ENCODE results near the gene PIK3R6.
"Not testable (repeated sequence)": the region's sequence is repeated elsewhere in the genome, so short reads cannot be mapped to it uniquely, and the experiment has no call there.

Gene PIK3R6

GRCh38 chr17:8856869-8857575 lies 10.5 kb downstream of the PIK3R6 start:
- FAIRE-seq: peak; percentile 87
- TF ChIP-seq PAX5 (IDR thresholded peaks at IDR 0.05; ENCODE audit: insufficient read depth, low read length, severe bottlenecking) (no peak), POLR2A (IDR thresholded peaks at IDR 0.05; ENCODE audit: low read depth, low read length) (peak; percentile 43; the same call in 1 of the 2 replicates), POLR2AphosphoS5 (IDR thresholded peaks at IDR 0.05; ENCODE audit: low read depth, low read length) (no peak), SPI1 (IDR thresholded peaks at IDR 0.05; ENCODE audit: low read depth, low read length) (0 out of 2 replicates have a peak, but pooled peaks have one; percentile 10), TAF1 (IDR thresholded peaks at IDR 0.05; ENCODE audit: low read depth, low read length) (no peak), POU2F2 (IDR thresholded peaks at IDR 0.05; ENCODE audit: low read depth, low read length) (peak; percentile 70; the same call in 1 of the 2 replicates)
- DNase-seq (ENCODE audit: insufficient read length, low spot score): no peak

- FAIRE-seq: not testable (repeated sequence)
Measured at GRCh38 chr17:8856205-8856603, 11.3 kb downstream of the PIK3R6 start.

GRCh38 chr17:8855477-8856204 lies 11.8 kb downstream of the PIK3R6 start:
- peak; percentile 98 for FAIRE-seq
- TF ChIP-seq POLR2AphosphoS5 (IDR thresholded peaks at IDR 0.05; ENCODE audit: low read depth, low read length) (peak; percentile 64), POU2F2 (IDR thresholded peaks at IDR 0.05; ENCODE audit: low read depth, low read length) (peak; percentile 82), PAX5 (IDR thresholded peaks at IDR 0.05; ENCODE audit: insufficient read depth, low read length, severe bottlenecking) (no peak), TAF1 (IDR thresholded peaks at IDR 0.05; ENCODE audit: low read depth, low read length) (0 out of 2 replicates have a peak, but pooled peaks have one; percentile 23), POLR2A (IDR thresholded peaks at IDR 0.05; ENCODE audit: low read depth, low read length) (peak; percentile 61), SPI1 (IDR thresholded peaks at IDR 0.05; ENCODE audit: low read depth, low read length) (peak; percentile 81)
- no peak for DNase-seq (ENCODE audit: insufficient read length, low spot score)

More at GRCh38 chr17:8856205-8856603, 11.3 kb downstream of the PIK3R6 start:
- DNase-seq (ENCODE audit: insufficient read length, low spot score): not testable (repeated sequence)

- no peak for DNase-seq (ENCODE audit: insufficient read length, low spot score)
- peak; percentile 75 for TF ChIP-seq SPI1 (IDR thresholded peaks at IDR 0.05; ENCODE audit: low read depth, low read length)
- no peak for TF ChIP-seq POLR2AphosphoS5 (IDR thresholded peaks at IDR 0.05; ENCODE audit: low read depth, low read length)
- TF ChIP-seq POU2F2 (IDR thresholded peaks at IDR 0.05; ENCODE audit: low read depth, low read length): no peak
- FAIRE-seq: peak; percentile 62
Measured at GRCh38 chr17:8851600-8851999, 15.9 kb downstream of the PIK3R6 start.

GRCh38 chr17:8849311-8850041 lies 18.0 kb downstream of the PIK3R6 start:
- FAIRE-seq (no peak), DNase-seq (ENCODE audit: insufficient read length, low spot score) (no peak)
- TF ChIP-seq PAX5 (IDR thresholded peaks at IDR 0.05; ENCODE audit: insufficient read depth, low read length, severe bottlenecking) (no peak), TAF1 (IDR thresholded peaks at IDR 0.05; ENCODE audit: low read depth, low read length) (no peak)

GRCh38 chr17:8847891-8848290 lies 19.6 kb downstream of the PIK3R6 start:
- DNase-seq (ENCODE audit: insufficient read length, low spot score) (no peak), FAIRE-seq (peak; percentile 50)
- no peak for TF ChIP-seq POLR2A (IDR thresholded peaks at IDR 0.05; ENCODE audit: low read depth, low read length)

- DNase-seq (ENCODE audit: insufficient read length, low spot score) (no peak), FAIRE-seq (peak; percentile 79)
- TF ChIP-seq POU2F2 (IDR thresholded peaks at IDR 0.05; ENCODE audit: low read depth, low read length) (no peak), PAX5 (IDR thresholded peaks at IDR 0.05; ENCODE audit: insufficient read depth, low read length, severe bottlenecking) (no peak), POLR2A (IDR thresholded peaks at IDR 0.05; ENCODE audit: low read depth, low read length) (no peak), TAF1 (IDR thresholded peaks at IDR 0.05; ENCODE audit: low read depth, low read length) (no peak), POLR2AphosphoS5 (IDR thresholded peaks at IDR 0.05; ENCODE audit: low read depth, low read length) (no peak; the same call in 1 of the 2 replicates), SPI1 (IDR thresholded peaks at IDR 0.05; ENCODE audit: low read depth, low read length) (no peak)
Measured at GRCh38 chr17:8846768-8847211, 20.7 kb downstream of the PIK3R6 start.

- FAIRE-seq: peak; percentile 76
- TF ChIP-seq SPI1 (IDR thresholded peaks at IDR 0.05; ENCODE audit: low read depth, low read length) (no peak), POLR2A (IDR thresholded peaks at IDR 0.05; ENCODE audit: low read depth, low read length) (no peak), PAX5 (IDR thresholded peaks at IDR 0.05; ENCODE audit: insufficient read depth, low read length, severe bottlenecking) (no peak), TAF1 (IDR thresholded peaks at IDR 0.05; ENCODE audit: low read depth, low read length) (no peak), POU2F2 (IDR thresholded peaks at IDR 0.05; ENCODE audit: low read depth, low read length) (no peak), POLR2AphosphoS5 (IDR thresholded peaks at IDR 0.05; ENCODE audit: low read depth, low read length) (no peak)
Measured at GRCh38 chr17:8844229-8845218, 22.9 kb downstream of the PIK3R6 start.

GRCh38 chr17:8843344-8843743 lies 24.1 kb downstream of the PIK3R6 start:
- DNase-seq (ENCODE audit: insufficient read length, low spot score) (no peak), FAIRE-seq (no peak)
- TF ChIP-seq POLR2A (IDR thresholded peaks at IDR 0.05; ENCODE audit: low read depth, low read length): no peak

More at GRCh38 chr17:8844229-8845218, 22.9 kb downstream of the PIK3R6 start:
- DNase-seq (ENCODE audit: insufficient read length, low spot score): no peak

Data from GM12891 (cell line).